Neural progenitor cell (in vitro differentiated cells): ENCODE measurements around the gene GPRC6A. TPM values are rescaled to one million over a fixed set of nuclear protein-coding genes. Genes with fewer than 3 reads are reported as not detected.

ENCODE experiments used
- DNase-seq: peaks from one replicate; pipeline ENCODE4 v3.0.0-alpha.2; 2016; ENCODE audit warnings: low spot score
- H2AFZ ChIP-seq: fragments of 200-600 bp; sonication (generic); replicated peaks from 2 replicates; pipeline ENCODE4 v1.6.1; 2016; ENCODE audit warnings: antibody characterized with exemption
- H3F3A ChIP-seq: fragments of 200-600 bp; sonication (generic); 2 replicates; pipeline ENCODE4 v1.6.1; 2016; ENCODE audit warnings: antibody characterized with exemption, low read depth
- H3K27ac ChIP-seq: fragments of 200-600 bp; sonication (generic); 2 replicates; pipeline ENCODE4 v1.5.1; 2016; ENCODE audit warnings: mild to moderate bottlenecking
- H3K27me3 ChIP-seq: fragments of 200-600 bp; sonication (generic); 2 replicates; pipeline ENCODE4 v1.6.1; 2016; ENCODE audit warnings: mild to moderate bottlenecking, moderate library complexity
- H3K36me3 ChIP-seq: fragments of 200-600 bp; sonication (generic); 2 replicates; pipeline ENCODE4 v1.5.1; 2016
- H3K4me1 ChIP-seq: fragments of 200-600 bp; sonication (generic); 2 replicates; pipeline ENCODE4 v1.6.1; 2016; ENCODE audit warnings: mixed run types
- H3K4me2 ChIP-seq: fragments of 200-600 bp; sonication (generic); 2 replicates; pipeline ENCODE4 v1.6.1; 2016
- H3K4me3 ChIP-seq: fragments of 200-600 bp; sonication (generic); 2 replicates; pipeline ENCODE4 v1.5.1; 2016
- H3K79me2 ChIP-seq: fragments of 200-600 bp; sonication (generic); 2 replicates; pipeline ENCODE4 v1.6.1; 2016; ENCODE audit warnings: low read depth
- H3K9ac ChIP-seq: fragments of 200-600 bp; sonication (generic); 2 replicates; pipeline ENCODE4 v1.6.1; 2016
- H3K9me3 ChIP-seq: fragments of 200-600 bp; sonication (generic); 2 replicates; pipeline ENCODE4 v1.5.1; 2016; ENCODE audit warnings: low read depth
- H4K20me1 ChIP-seq: fragments of 200-600 bp; sonication (generic); 2 replicates; pipeline ENCODE4 v1.6.1; 2016; ENCODE audit warnings: low read depth
- H3K27ac Mint-ChIP-seq: 3 replicates; pipeline ENCODE4 v1.8.0; 2021; ENCODE audit warnings: mixed read lengths
- H3K27me3 Mint-ChIP-seq: 2 replicates; pipeline ENCODE4 v1.8.0; 2022; ENCODE audit warnings: low read depth, mild to moderate bottlenecking, inconsistent platforms, moderate library complexity, mixed read lengths; ENCODE audit not compliant: insufficient read depth
- H3K36me3 Mint-ChIP-seq: 3 replicates; pipeline ENCODE4 v1.8.0; 2021; ENCODE audit warnings: mixed read lengths
- H3K4me1 Mint-ChIP-seq: 3 replicates; pipeline ENCODE4 v1.8.0; 2021; ENCODE audit warnings: mixed read lengths
- H3K4me3 Mint-ChIP-seq: 3 replicates; pipeline ENCODE4 v1.8.0; 2021; ENCODE audit warnings: mild to moderate bottlenecking, moderate library complexity, mixed read lengths
- H3K9me3 Mint-ChIP-seq: 3 replicates; pipeline ENCODE4 v1.8.0; 2020; ENCODE audit warnings: mixed read lengths
- EZH2 ChIP-seq: fragments of 200-600 bp; sonication (generic); IDR thresholded peaks from 2 replicates; pipeline ENCODE4 v1.6.1; 2017; ENCODE audit warnings: antibody characterized with exemption, mild to moderate bottlenecking, moderate library complexity
- EZH2phosphoT487 ChIP-seq: fragments of 200-600 bp; sonication (generic); IDR thresholded peaks from 2 replicates; pipeline ENCODE4 v1.6.1; 2017; ENCODE audit warnings: antibody characterized with exemption
- total RNA-seq: library from RNA; depleted of rRNA; stranded (reverse); fragments of >200 nt; gene quantifications from 2 replicates; pipeline ENCODE4 v1.2.3, GENCODE V29; 2015; ENCODE audit warnings: low replicate concordance
- TF ChIP-seq, protein P1 (sequence below): fragments of 200-600 bp; sonication (generic); IDR thresholded peaks from 2 replicates; pipeline ENCODE4 v1.5.1; 2017; ENCODE audit warnings: antibody characterized with exemption, mild to moderate bottlenecking

GPRC6A gene, protein sequence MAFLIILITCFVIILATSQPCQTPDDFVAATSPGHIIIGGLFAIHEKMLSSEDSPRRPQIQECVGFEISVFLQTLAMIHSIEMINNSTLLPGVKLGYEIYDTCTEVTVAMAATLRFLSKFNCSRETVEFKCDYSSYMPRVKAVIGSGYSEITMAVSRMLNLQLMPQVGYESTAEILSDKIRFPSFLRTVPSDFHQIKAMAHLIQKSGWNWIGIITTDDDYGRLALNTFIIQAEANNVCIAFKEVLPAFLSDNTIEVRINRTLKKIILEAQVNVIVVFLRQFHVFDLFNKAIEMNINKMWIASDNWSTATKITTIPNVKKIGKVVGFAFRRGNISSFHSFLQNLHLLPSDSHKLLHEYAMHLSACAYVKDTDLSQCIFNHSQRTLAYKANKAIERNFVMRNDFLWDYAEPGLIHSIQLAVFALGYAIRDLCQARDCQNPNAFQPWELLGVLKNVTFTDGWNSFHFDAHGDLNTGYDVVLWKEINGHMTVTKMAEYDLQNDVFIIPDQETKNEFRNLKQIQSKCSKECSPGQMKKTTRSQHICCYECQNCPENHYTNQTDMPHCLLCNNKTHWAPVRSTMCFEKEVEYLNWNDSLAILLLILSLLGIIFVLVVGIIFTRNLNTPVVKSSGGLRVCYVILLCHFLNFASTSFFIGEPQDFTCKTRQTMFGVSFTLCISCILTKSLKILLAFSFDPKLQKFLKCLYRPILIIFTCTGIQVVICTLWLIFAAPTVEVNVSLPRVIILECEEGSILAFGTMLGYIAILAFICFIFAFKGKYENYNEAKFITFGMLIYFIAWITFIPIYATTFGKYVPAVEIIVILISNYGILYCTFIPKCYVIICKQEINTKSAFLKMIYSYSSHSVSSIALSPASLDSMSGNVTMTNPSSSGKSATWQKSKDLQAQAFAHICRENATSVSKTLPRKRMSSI
- 0.06 TPM in 1 of 2 replicates, not detected in the other for total RNA-seq

- H3K27ac ChIP-seq = no peak within 1 kb of the TSS
- H3K27ac Mint-ChIP-seq = peak within 1 kb of the TSS; percentile 34
- H3K4me2 ChIP-seq = no peak within 1 kb of the TSS
These were observed at the start of gene GPRC6A for GRCh38 chr6:116828983-116829382. TSS of gene GPRC6A (minus strand) at chr6:116829083. CDS start at chr6:116829013, 70 bp downstream.

DNA sequence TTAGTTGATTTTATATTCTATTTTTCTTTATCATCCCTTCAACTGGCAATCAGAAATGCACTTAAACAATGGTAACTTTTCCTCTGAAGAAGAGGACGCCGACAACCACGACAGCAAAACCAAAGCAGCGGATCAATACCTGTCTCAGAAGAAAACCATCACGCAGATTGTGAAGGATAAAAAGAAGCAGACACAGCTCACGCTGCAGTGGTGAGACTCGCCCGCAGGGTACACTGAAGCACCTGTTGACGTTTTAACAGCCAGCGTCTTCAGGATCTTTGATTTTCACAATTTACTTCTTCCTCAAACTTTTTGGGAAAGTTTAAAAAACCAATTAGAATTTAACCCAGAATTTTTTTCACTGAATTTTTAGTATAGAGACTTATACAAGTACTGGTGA is 48.9 kb upstream of the GPRC6A start:
- Histone ChIP-seq H3K36me3 (no peaks in the 10 kb centered on the region), H3K27ac (no peak overlapping the region), H3K27me3 (peaks cover 80% of the 10 kb centered on the region), H4K20me1 (peaks cover 7% of the 10 kb centered on the region), H3F3A (no peaks in the 10 kb centered on the region), H3K4me1 (peaks cover 8% of the 10 kb centered on the region), H2AFZ (no peak overlapping the region), H3K79me2 (no peaks in the 10 kb centered on the region), H3K9me3 (no peaks in the 10 kb centered on the region), H3K4me3 (peak overlapping the region; percentile 62), H3K4me2 (peak overlapping the region; percentile 100), H3K9ac (no peak overlapping the region)
- Mint-ChIP-seq H3K4me3 (peak overlapping the region; percentile 76), H3K4me1 (peaks cover 15% of the 10 kb centered on the region), H3K27ac (no peak overlapping the region), H3K9me3 (peaks cover 6% of the 10 kb centered on the region), H3K27me3 (peaks cover 41% of the 10 kb centered on the region), H3K36me3 (no peaks in the 10 kb centered on the region)
- DNase-seq = peak; percentile 48
- peak; percentile 47 for TF ChIP-seq EZH2
- TF ChIP-seq, protein P1, sequence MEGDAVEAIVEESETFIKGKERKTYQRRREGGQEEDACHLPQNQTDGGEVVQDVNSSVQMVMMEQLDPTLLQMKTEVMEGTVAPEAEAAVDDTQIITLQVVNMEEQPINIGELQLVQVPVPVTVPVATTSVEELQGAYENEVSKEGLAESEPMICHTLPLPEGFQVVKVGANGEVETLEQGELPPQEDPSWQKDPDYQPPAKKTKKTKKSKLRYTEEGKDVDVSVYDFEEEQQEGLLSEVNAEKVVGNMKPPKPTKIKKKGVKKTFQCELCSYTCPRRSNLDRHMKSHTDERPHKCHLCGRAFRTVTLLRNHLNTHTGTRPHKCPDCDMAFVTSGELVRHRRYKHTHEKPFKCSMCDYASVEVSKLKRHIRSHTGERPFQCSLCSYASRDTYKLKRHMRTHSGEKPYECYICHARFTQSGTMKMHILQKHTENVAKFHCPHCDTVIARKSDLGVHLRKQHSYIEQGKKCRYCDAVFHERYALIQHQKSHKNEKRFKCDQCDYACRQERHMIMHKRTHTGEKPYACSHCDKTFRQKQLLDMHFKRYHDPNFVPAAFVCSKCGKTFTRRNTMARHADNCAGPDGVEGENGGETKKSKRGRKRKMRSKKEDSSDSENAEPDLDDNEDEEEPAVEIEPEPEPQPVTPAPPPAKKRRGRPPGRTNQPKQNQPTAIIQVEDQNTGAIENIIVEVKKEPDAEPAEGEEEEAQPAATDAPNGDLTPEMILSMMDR = no peak
- TF ChIP-seq EZH2phosphoT487 = peak; percentile 39

More at GRCh38 chr6:116828983-116829382, at the start of gene GPRC6A:
- no peaks in the 10 kb centered on the region for H3K36me3 Mint-ChIP-seq
- Histone ChIP-seq H2AFZ (no peak within 1 kb of the TSS), H3K9me3 (no peaks in the 10 kb centered on the region), H3K27me3 (no peaks in the 10 kb centered on the region), H3F3A (no peaks in the 10 kb centered on the region), H3K4me3 (no peak within 1 kb of the TSS), H4K20me1 (no peaks in the 10 kb centered on the region), H3K79me2 (no peaks in the 10 kb centered on the region), H3K4me1 (no peaks in the 10 kb centered on the region), H3K9ac (no peak within 1 kb of the TSS), H3K36me3 (no peaks in the 10 kb centered on the region)
- no peak within 1 kb of the TSS for H3K4me3 Mint-ChIP-seq
- H3K4me1 Mint-ChIP-seq = peaks cover 1% of the 10 kb centered on the region
- H3K27me3 Mint-ChIP-seq = no peaks in the 10 kb centered on the region
- no peaks in the 10 kb centered on the region for H3K9me3 Mint-ChIP-seq
- TF ChIP-seq, protein P1 = no peak
- no peak for TF ChIP-seq EZH2
- no peak for TF ChIP-seq EZH2phosphoT487
- no peak for DNase-seq

DNA sequence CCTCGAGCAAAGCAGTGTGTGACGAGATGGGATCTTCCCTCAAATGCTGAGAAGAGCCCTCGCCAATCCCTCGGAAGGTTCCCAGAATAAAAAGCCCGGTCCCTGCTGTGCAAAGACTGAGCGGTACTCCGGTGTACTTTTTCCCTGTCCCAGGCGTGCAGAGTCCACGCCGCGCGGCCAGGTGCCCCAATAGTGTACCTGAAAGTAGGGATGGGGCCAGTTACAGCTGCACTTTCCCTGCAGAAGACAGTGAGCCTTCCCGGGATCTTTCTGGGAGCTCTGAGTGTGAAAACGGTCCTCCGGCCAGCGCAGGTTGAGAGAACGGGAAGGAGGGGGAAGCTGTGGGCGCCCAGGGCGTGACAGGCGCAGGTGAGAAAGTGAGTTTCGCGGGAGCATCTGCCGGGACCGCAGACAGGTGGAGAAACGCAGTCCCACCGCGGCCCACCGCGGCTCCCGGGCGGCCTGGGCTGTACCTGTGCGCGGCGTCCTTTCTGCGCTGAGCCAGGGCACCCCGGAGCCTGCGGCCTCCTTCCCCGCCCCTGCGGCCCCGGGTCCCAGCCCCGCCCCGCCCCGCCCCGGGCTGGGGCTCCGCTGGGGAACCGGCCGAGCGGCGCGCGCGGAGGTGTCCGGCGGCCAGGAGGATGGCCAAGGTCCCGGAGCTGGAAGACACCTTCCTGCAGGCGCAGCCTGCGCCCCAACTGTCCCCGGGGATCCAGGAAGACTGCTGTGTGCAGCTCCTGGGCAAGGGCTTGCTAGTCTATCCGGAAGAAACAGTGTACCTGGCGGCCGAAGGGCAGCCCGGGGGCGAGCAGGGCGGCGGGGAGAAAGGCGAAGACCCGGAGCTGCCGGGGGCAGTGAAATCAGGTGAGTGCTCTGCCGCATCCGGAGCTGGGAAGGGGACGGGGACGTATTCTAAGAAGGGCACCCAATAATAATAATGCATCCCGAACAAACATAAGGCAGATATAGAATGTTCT is 48.0 kb upstream of the GPRC6A start, which contains the start of gene RFX6:
Gene RFX6 (plus strand): TSS at position 608 of the 977 bp plus-strand sequence. CDS start 34 bp downstream, at position 642.
- H3K79me2 ChIP-seq = no peaks in the 10 kb centered on the region
- H3K4me1 ChIP-seq = peaks cover 8% of the 10 kb centered on the region
- H3K4me2 ChIP-seq = peak within 1 kb of the TSS; percentile 100
- no peak within 1 kb of the TSS for H3K27ac Mint-ChIP-seq
- no peaks in the 10 kb centered on the region for H3F3A ChIP-seq
- no peaks in the 10 kb centered on the region for H3K36me3 Mint-ChIP-seq
- H3K9me3 ChIP-seq = no peaks in the 10 kb centered on the region
- peaks cover 7% of the 10 kb centered on the region for H4K20me1 ChIP-seq
- peak within 1 kb of the TSS; percentile 83 for H3K4me3 Mint-ChIP-seq
- peaks cover 15% of the 10 kb centered on the region for H3K4me1 Mint-ChIP-seq
- H3K27me3 Mint-ChIP-seq = peaks cover 40% of the 10 kb centered on the region
- H2AFZ ChIP-seq = peak within 1 kb of the TSS; percentile 84
- H3K9me3 Mint-ChIP-seq = peaks cover 9% of the 10 kb centered on the region
- peak; percentile 72 for DNase-seq
- H3K27me3 ChIP-seq = peaks cover 81% of the 10 kb centered on the region
- TF ChIP-seq EZH2 = peak; percentile 83
- TF ChIP-seq, protein P1 = no peak
- peak; percentile 61 for TF ChIP-seq EZH2phosphoT487
- H3K27ac ChIP-seq = no peak within 1 kb of the TSS
- H3K4me3 ChIP-seq = peak within 1 kb of the TSS; percentile 62
- H3K36me3 ChIP-seq = no peaks in the 10 kb centered on the region
- no peak within 1 kb of the TSS for H3K9ac ChIP-seq
